Common myeloid progenitor, CD34-positive (primary cell): ENCODE data around the gene MRAP.

Source experiments
- CTCF ChIA-PET: fragments of 350-600 bp; sonication (Branson Sonifier 250); formaldehyde crosslinking; loops from one replicate; lab custom pipeline; 2021; ENCODE audit warnings: antibody characterized with exemption; lab: Charles Lee
- POLR2A ChIA-PET: fragments of 350-600 bp; sonication (Branson Sonifier 250); formaldehyde crosslinking; loops from one replicate; lab custom pipeline; 2021; ENCODE audit warnings: antibody characterized with exemption; lab: Charles Lee
- DNase-seq, 3 donors: peaks; one replicate each; pipeline versions ENCODE4 v3.0.0 to v3.0.0-alpha.2; 2013
- H3K27ac ChIP-seq, 2 experiments: 1 replicate in 1 of 2; 2 replicates in 1 of 2; pipeline ENCODE4 v1.7.0; 2013; ENCODE audit warnings: inconsistent platforms in 2 of 2, low read length in 2 of 2, mild to moderate bottlenecking in 2 of 2, low read depth in 1 of 2, moderate library complexity in 1 of 2; ENCODE audit not compliant: severe bottlenecking in 2 of 2, insufficient read depth in 1 of 2, poor library complexity in 1 of 2
- H3K27me3 ChIP-seq, 5 experiments: replicated peaks in 2 of 5; 1 replicate in 3 of 5; 2 replicates in 2 of 5; pipeline versions ENCODE4 v1.6.1 to v1.7.0; 2013; ENCODE audit warnings: low read length in 4 of 5, mild to moderate bottlenecking in 2 of 5, moderate library complexity in 2 of 5, inconsistent platforms in 1 of 5; ENCODE audit not compliant: insufficient read depth in 5 of 5, control insufficient read depth in 4 of 5
- H3K36me3 ChIP-seq, 4 experiments: 1 replicate in 2 of 4; 2 replicates in 2 of 4; pipeline versions ENCODE4 v1.6.1 to v1.7.0; 2013; ENCODE audit warnings: low read length in 3 of 4, control low read depth in 1 of 4, mild to moderate bottlenecking in 1 of 4; ENCODE audit not compliant: control insufficient read depth in 4 of 4, insufficient read depth in 4 of 4
- H3K4me1 ChIP-seq, 4 experiments: 1 replicate in 3 of 4; 2 replicates in 1 of 4; pipeline versions ENCODE4 v1.6.1 to v1.7.1; 2013; ENCODE audit warnings: low read length in 3 of 4, mild to moderate bottlenecking in 3 of 4, control low read depth in 1 of 4, inconsistent platforms in 1 of 4, moderate library complexity in 1 of 4; ENCODE audit not compliant: control insufficient read depth in 4 of 4, insufficient read depth in 4 of 4; ENCODE audit errors: control extremely low read depth in 1 of 4
- H3K4me3 ChIP-seq, 7 experiments: 1 replicate in 4 of 7; 2 replicates in 3 of 7; pipeline versions ENCODE4 v1.5.1 to v1.7.0; 2013; ENCODE audit warnings: mild to moderate bottlenecking in 7 of 7, low read length in 6 of 7, moderate library complexity in 6 of 7, inconsistent platforms in 2 of 7, low read depth in 2 of 7, control low read depth in 1 of 7; ENCODE audit not compliant: insufficient read depth in 4 of 7, control insufficient read depth in 1 of 7; ENCODE audit errors: extremely low read depth in 1 of 7
- H3K9me3 ChIP-seq, 5 experiments: 1 replicate in 4 of 5; 2 replicates in 1 of 5; pipeline versions ENCODE4 v1.6.1 to v1.7.1; 2013; ENCODE audit warnings: low read length in 4 of 5, mild to moderate bottlenecking in 2 of 5, inconsistent platforms in 1 of 5, low read depth in 1 of 5, moderate library complexity in 1 of 5; ENCODE audit not compliant: control insufficient read depth in 4 of 5, insufficient read depth in 2 of 5; ENCODE audit errors: control extremely low read depth in 1 of 5
- WGBS: methylation state at CpG from one replicate; pipeline ENCODE4 v1.1.5; 2013; ENCODE audit not compliant: insufficient coverage; 5-methylcytosine and 5-hydroxymethylcytosine counted together

Gene MRAP

DNA sequence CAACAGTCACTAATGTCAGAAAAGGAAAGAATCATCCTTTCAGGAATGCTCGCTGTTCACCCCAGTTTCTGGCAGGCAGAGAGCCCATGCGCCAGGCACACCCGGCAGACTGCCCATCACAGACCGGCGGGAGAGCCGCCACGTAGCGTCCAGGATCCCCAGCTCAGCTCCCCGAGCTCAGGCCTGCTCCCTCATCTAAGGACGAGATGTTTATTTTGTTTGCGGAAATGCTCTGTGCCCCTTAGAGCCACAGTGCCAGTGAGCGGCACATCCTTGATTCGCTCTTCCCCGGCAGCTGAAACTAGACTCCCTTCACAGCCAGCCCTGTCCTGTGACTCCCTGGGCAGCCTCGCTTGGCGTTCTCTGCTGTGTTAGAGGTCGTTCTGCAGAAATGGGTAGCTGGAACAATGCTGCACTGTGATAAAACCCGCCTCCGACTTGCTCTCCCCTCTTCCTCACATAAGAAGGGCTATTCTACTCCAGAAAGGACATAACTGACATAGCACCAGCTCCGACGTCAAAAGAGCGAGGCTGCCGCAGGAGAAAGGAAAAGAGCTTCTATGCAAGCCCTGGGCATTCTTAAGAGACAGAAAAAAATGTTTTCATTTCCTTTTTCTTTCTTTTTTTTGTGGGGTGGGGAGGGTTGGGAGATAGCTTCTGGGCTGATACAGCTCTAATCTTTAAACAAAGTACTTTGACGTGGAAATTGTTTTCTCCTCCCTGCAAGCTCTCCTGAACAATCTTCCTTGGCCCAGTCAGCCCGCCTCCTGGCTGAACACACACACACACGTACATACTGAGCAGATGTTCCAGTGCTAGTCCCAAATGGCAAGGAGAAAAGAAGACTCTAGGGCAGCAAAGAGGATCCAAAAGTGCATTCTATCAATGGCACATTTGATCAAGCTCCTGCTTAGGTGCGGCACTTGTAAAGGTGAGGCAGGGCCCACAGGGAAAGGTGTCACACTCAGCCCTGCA, 37.2 kb downstream of the MRAP start:
- Histone ChIP-seq H3K4me3 (no peak overlapping the region), H3K27me3 (no peaks in the 10 kb centered on the region), H3K4me1 (no peaks in the 10 kb centered on the region), H3K9me3 (peaks cover 3 to 15% (median 5%) of the 10 kb centered on the region in 5 experiments), H3K27ac (no peak overlapping the region), H3K36me3 (peaks cover 23 to 91% (median 79%) of the 10 kb centered on the region in 4 experiments)
- POLR2A ChIA-PET: interaction anchor here (0.7 kb wide), 1 partner anchor 33 kb away, joined by 3 read pairs; no protein-coding TSS in a partner anchor
- CTCF ChIA-PET: interaction anchor here (0.8 to 1.6 kb wide), 3 partner anchors 11 to 28 kb away, joined by 3 to 4 read pairs (median 3); no protein-coding TSS in a partner anchor
- WGBS: 97% methylated on average over 15 of the region's 27 CpGs
- no peak for DNase-seq

DNA sequence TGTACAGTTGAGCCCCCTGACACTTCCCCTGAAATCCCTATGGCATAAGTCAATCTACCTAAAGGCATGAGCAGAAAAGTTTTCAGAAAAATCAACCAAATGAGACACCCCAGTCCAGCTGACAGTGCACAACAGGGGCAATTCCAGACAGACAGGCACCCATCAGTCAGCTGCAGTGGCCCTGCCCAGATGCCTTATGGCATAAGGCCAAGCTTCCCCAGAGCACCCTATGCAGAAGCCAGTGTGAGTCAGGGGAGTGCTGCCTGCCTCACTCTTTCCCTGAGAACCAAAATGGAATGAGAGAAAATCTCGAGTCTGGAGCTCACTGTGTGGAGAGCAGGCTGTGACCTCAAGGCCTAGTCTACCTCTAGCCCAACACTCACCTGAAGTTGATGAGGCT, 38.1 kb downstream of the MRAP start:
- no peak overlapping the region for H3K4me3 ChIP-seq
- peaks cover 22 to 93% (median 73%) of the 10 kb centered on the region in 4 experiments for H3K36me3 ChIP-seq
- ChIA-PET POLR2A (interaction anchor here (0.7 kb wide), 1 partner anchor 33 kb away, joined by 3 read pairs; no protein-coding TSS in a partner anchor), CTCF (no interaction called here)
- WGBS: 100% methylated on average over 1 of the region's 1 CpG
- DNase-seq: no peak
- H3K9me3 ChIP-seq: peaks cover 3 to 15% (median 5%) of the 10 kb centered on the region in 5 experiments
- no peak overlapping the region for H3K27ac ChIP-seq
- H3K27me3 ChIP-seq: no peaks in the 10 kb centered on the region
- no peaks in the 10 kb centered on the region for H3K4me1 ChIP-seq

DNA sequence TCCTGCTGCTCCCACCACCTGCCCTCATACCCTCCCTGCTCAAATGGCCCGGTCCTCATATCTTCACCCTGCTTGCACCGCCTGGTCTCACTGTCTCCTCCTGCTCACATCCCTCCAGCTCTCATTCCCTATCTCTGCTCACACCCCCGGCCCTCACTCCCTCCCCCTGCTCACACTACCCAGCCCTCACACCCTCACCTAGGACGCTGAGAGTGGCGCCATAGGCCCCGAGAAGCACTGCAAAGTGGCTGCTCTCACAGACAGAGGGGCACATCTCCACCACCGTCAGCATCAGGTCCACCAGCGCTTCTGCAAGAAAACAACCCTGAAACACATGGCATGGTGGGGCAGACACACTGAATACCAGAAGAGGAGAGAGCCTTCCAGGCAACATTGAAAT, 38.6 kb downstream of the MRAP start:
- H3K27ac ChIP-seq: no peak overlapping the region
- H3K4me3 ChIP-seq: no peak overlapping the region
- ChIA-PET POLR2A (no interaction called here), CTCF (no interaction called here)
- peaks cover 22 to 91% (median 71%) of the 10 kb centered on the region in 4 experiments for H3K36me3 ChIP-seq
- H3K4me1 ChIP-seq: no peaks in the 10 kb centered on the region
- H3K27me3 ChIP-seq: no peaks in the 10 kb centered on the region
- WGBS: 100% methylated on average over 8 of the region's 8 CpGs
- H3K9me3 ChIP-seq: peaks cover 3 to 15% (median 5%) of the 10 kb centered on the region in 5 experiments
- DNase-seq: no peak

DNA sequence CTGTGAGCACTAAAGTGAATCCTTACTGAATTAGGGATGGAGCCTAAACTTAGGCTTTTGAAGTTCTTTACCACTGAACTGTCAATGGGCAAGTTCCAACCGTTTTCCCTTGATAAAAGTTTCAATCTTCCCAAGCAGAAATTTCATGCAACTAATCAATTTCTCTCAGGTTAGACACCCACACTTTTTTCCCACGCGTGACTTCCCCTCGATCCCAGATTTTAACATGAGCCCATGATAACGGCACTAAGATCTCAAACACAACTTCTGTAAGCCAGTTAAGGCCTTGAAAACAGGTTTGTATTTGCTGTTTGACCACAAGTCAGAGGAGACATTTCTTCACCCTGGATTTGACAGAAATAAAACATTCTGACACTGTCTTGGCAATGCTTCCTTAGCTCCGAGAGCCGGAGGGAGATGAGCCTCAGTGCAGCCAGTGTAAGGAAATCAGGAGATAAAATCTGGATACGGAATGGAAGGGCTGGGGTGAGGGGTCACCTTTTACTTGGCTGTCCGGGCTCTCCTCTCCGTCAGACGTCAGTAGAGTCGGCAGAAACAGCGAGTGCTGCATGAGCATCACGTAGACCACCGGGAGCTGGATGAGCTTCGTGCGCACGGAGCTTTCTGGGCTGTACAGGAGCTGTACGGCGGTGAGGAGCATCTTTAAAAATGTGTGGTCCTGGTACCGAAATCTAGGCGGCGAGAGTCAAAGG, 39.7 kb downstream of the MRAP start:
- H3K4me3 ChIP-seq: no peak overlapping the region
- CTCF ChIA-PET: no interaction called here
- H3K36me3 ChIP-seq: peaks cover 23 to 93% (median 69%) of the 10 kb centered on the region in 4 experiments
- POLR2A ChIA-PET: no interaction called here
- H3K27me3 ChIP-seq: no peaks in the 10 kb centered on the region
- no peaks in the 10 kb centered on the region for H3K4me1 ChIP-seq
- peaks cover 0 to 8% (median 0%) of the 10 kb centered on the region in 5 experiments for H3K9me3 ChIP-seq
- over 99% methylated on average over 20 of the region's 23 CpGs for WGBS
- no peak overlapping the region for H3K27ac ChIP-seq
- no peak for DNase-seq

DNA sequence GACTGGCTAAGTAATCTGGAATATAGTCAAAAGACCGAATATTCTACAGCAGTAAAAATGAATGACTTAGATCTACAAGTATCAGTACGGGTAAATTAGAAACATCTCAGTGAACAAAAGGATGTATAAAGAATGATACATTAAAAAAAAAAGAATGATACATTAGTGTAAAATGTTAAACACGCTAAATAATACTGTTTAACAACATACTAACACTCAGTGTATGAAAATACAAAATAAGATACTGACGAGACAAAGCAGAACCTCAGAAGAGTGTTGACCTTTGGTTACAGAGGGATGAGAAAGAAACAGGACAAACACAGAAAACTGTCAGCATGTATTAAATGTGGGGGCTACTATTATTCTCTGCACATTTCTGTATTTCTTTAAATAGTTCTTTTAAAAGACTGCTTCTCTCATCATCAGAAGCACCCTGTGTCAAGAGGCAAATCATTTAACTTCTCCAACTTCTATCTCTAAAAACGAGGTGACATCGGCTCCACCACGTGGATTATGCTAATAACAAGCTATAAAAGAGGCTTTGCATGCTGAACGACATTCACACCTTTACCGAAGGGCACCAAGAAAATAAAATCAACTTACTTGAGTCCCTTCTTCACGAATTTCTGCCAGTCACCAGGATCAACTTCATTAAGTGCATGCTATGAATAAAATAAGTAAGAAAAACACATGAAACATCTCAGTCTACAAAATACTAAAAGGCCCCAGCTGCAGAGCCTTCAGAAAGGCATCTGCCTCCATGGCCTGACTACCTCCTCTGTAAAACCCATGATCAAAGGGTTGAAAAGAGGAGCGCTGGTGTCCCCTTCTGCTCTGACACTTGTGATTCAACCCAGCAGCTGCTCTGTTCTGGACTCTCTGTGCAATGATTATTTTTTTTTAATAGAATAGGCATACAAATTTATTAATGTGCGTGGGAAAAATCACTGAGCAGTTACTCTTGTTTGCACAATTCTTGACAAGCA, 42.5 kb downstream of the MRAP start:
- H3K4me3 ChIP-seq: no peak overlapping the region
- no peak overlapping the region for H3K27ac ChIP-seq
- no peaks in the 10 kb centered on the region for H3K4me1 ChIP-seq
- DNase-seq: no peak
- H3K27me3 ChIP-seq: no peaks in the 10 kb centered on the region
- peaks cover 38 to 93% (median 69%) of the 10 kb centered on the region in 4 experiments for H3K36me3 ChIP-seq
- POLR2A ChIA-PET: no interaction called here
- CTCF ChIA-PET: no interaction called here
- 95% methylated on average over 5 of the region's 12 CpGs for WGBS
- H3K9me3 ChIP-seq: peaks cover 0 to 24% (median 16%) of the 10 kb centered on the region in 5 experiments

DNA sequence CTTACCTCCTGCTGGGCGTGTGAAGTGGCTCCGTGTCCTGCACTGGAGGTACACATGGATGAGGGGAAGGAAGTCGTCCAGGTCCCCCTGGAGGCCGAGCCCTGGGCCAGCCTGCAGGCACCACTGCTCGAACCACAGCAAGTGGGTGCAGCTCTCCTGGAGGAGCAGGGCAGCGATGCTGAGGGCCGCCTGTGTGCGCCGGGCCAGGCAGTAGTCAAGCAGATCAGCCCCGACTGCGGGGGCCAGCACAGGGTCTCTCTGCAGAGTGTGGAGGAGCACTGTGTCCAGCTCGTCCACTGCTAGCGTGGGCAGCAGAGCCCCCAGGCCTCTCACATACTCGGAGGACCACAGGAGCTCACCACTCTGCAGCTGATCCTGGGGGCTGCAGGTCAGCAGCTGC, 48.3 kb downstream of the MRAP start:
- H3K4me3 ChIP-seq: no peak overlapping the region
- peaks cover 40 to 98% (median 87%) of the 10 kb centered on the region in 4 experiments for H3K36me3 ChIP-seq
- CTCF ChIA-PET: no interaction called here
- no peaks in the 10 kb centered on the region for H3K4me1 ChIP-seq
- no peaks in the 10 kb centered on the region for H3K27me3 ChIP-seq
- DNase-seq: no peak
- no peak overlapping the region for H3K27ac ChIP-seq
- over 99% methylated on average over 12 of the region's 14 CpGs for WGBS
- POLR2A ChIA-PET: no interaction called here
- H3K9me3 ChIP-seq: peaks cover 0 to 30% (median 18%) of the 10 kb centered on the region in 5 experiments
